ENCODE results near the gene TEX2.

The TEX2 gene

GRCh38 chr17:64269687-64270649 is 6.9 kb upstream of the TEX2 start:
- no peak for DNase-seq (ENCODE audit: low read depth)

DNA sequence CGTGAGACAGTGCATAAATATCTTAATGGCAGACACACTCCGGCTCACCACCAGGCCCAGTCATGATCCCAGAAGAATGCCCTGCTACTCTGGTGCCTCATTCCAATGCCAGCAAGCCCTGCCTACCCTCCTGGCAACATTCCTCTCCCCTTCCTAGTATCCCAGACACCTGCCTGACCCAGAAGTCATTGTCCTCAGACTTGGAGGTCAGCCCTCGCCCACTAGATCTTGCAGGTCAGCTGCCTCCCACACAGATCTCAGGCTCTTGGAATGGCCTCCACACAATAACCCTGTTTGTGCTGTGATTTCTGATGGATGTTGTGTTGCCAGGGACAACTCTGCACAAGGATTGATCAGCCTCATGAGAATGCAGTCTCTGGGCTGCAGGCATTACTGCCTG is 1.8 kb upstream of the TEX2 start:
- no peak for DNase-seq (ENCODE audit: low read depth)

DNA sequence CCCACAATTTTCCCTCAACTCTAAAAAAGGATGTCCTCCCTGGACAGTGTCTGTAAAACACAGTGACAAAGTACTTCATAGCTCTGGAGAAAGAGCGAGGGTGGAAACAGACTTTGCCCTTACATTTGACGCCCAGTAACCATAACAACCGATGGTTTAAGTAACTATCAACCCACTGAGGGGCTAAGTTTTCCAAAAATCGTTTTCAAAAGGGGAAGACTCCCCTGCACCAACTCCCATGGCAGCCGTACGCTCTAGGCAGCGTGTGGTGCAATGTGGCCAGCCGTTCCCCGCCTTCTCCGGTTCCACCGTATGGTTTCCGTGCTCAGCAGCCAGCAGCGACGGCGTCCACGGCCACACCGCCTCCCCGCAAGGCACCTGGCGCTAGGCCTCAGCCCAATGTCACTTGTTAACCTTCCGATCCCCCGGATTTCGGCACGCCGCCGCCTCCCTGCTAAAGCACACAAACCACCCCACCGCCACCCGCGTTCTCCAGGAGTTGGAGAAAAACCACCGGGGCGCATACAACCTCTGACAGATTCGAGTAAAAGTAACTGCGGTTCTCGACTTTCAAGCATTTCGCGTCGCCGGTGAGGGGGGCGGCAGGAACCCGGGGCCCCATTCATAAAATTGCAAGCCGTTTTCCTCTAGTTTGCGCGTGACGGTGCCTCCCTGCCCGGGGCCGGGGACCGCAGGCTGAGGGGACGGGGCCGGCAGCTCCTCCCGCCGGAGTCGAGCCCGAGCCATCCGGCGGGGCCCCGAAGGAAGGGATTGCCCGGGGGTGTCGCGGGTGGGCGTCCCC is 661 bp downstream of the TEX2 start:
- DNase-seq (ENCODE audit: low read depth), result peak; percentile 34

DNA sequence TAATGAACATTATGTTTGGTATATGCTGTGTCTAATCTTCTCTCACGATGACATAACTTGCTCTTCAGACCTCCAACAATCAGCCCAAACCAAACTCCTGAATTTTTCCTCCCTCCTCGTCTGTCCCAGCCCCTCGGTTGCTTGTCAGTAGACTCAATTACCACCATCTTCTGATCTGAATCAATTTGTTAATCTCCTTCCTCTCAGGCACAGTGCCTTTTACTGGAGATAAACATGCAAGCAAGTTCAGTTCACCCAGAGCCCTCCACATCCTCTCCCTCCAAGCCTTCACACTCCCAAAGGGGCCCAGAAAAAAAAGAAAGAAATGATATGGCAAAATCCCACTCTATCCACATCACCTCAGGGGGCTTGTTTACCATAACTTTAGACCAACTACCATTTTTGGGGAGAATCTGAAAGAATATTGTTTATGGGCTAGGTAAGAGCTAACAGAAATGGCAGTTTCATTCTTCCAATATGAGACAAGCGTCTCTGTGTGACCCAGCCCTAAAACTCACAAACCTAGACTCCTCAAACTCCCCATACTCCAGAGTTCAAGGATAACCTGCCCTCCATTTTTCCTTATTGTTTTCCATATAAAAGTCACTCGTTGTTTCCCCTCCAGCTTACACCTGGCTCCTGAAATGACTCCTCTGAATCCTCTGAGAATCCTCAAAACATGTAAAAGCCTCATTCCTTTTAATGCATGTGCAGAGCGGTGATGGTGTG is 1.5 kb downstream of the TEX2 start:
- DNase-seq (ENCODE audit: low read depth), result no peak

DNA sequence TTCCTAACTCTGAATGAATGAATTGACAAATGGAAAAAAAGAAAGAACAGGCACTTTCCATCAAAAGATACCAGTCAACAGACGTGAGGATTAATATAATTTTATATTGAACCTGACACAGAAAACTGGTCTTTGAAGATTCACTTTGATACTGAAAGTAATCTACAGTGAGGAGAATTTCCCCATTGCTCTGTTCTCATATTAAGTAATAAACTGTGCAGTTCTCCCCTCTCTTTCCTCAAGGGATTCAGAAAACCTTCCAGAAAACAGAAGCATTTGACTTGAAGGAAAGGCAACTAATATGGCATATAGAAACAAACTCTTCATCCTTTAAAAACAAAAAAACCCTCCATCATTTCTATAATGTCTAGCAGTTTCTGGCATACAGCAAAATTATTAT is 2.2 kb downstream of the TEX2 start:
- DNase-seq (ENCODE audit: low read depth), result no peak

GRCh38 chr17:64259922-64260321 is 3.1 kb downstream of the TEX2 start:
- DNase-seq (ENCODE audit: low read depth), result no peak

DNA sequence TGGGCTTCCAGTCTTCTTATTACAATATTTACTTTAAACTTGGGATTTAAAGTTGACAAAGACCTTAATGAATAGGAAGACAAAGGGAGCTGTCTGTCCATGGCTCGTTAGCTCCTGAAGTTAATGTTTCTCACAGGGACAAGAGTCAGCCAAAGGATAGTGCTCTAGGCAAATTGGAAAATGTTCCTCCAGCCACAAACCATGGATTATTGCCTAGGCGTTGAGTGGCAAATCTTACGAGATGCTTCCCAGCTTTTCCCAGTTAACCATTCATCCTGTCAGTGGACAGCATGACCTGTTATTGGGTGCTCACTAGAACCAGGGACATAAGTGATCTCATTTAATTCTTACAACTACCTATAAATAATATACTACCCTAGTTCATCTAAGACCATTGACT is 3.6 kb downstream of the TEX2 start:
- no peak for DNase-seq (ENCODE audit: low read depth)

GRCh38 chr17:64256913-64257807 is 5.9 kb downstream of the TEX2 start:
- no peak for DNase-seq (ENCODE audit: low read depth)

DNA sequence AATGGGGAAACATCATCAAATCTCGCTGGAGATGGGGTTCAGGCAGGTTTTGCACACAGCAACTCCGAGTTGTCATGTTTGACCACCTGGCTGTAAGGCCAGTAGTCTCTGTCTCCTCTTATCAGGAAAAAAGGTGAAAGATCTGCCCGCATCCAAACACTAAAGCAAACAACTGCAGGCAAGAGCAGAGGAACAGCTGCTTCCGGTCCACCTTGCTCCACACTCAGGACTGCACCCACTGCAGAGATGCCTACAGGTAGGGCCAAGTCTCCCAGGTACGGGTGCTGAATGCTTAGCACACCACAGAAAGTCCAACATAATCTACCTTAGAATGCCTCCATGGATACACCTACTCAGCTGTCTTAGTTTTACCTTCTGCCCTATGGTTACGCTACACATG is 7.3 kb downstream of the TEX2 start:
- DNase-seq (ENCODE audit: low read depth), result no peak

- no peak for DNase-seq (ENCODE audit: low read depth)
Measured at GRCh38 chr17:64254755-64255154, 8.3 kb downstream of the TEX2 start.

- DNase-seq (ENCODE audit: low read depth), result no peak
Measured at GRCh38 chr17:64253470-64253869, 9.6 kb downstream of the TEX2 start.

- DNase-seq (ENCODE audit: low read depth), result no peak
Measured at GRCh38 chr17:64252831-64253230, 10.2 kb downstream of the TEX2 start.

GRCh38 chr17:64250233-64250835 is 12.7 kb downstream of the TEX2 start:
- no peak for DNase-seq (ENCODE audit: low read depth)

GRCh38 chr17:64247836-64248235 is 15.2 kb downstream of the TEX2 start:
- DNase-seq (ENCODE audit: low read depth), result no peak

- DNase-seq (ENCODE audit: low read depth), result no peak
Measured at GRCh38 chr17:64245218-64246145, 17.6 kb downstream of the TEX2 start.

GRCh38 chr17:64244165-64244564 is 18.9 kb downstream of the TEX2 start:
- DNase-seq (ENCODE audit: low read depth), result no peak

DNA sequence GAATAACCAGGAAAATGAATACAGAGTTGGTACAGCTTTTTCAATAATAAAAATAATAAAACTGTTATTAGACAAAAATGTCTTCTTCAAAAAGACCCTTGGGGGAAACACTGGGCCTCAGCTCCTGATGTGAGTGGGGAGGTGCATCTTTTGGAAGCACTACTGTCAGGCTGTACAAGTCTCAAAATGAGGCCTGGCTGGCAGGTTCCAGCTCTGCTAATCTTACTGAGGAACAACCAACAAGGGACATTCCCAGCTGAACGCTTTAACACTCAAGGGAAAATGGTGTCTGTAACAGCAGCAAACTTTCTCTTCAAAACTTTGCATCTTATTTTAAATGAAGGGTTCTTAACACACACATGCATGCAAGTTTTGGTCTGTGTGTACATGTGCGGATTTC is 19.7 kb downstream of the TEX2 start:
- DNase-seq (ENCODE audit: low read depth), result no peak

GRCh38 chr17:64242633-64243032 is 20.4 kb downstream of the TEX2 start:
- DNase-seq (ENCODE audit: low read depth), result no peak

DNA sequence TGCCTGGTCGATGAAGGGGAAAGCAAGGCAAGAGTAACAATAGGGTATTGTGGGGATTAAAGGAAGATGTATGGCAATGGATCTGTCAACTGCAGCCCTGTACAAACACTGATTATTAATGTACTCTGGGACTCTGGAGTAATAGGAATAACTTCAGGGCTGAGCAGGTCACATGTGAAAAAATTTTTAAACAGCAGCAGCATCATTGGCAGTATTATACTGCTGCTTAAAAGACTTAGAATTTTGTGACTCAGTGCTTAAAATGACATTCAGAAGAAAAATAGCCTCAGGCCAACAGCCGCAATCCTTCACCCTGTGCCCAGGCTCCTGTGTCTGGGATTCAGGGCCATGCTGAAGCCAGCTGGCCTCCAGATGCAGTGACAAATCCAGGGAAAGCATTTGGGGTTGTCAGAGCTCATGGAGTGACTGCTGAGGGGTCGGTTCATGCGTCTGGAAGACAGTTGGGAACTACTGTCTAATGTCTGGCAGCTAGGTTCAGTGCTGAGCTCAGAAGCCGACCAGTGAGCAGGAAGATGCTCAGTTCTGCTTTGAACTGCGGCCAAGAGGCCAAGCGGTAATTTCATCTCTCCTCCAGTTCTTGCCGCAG is 22.2 kb downstream of the TEX2 start:
- DNase-seq (ENCODE audit: low read depth), result no peak
